K562 (cell line): ENCODE data around the gene MITD1. TPM values are rescaled to one million over a fixed set of nuclear protein-coding genes. Genes with fewer than 3 reads are reported as not detected.

Experiments used
- ATF3 ChIP-seq, 2 experiments: fragments of 450-650 bp in 1 of 2; sonication (generic) in 1 of 2; formaldehyde crosslinking in 1 of 2; IDR thresholded peaks in 1 of 2; conservative IDR thresholded peaks in 1 of 2; 2 replicates each; pipeline versions ENCODE4 v1.6.1 to v1.8.1; 2016 to 2023; ENCODE audit warnings: mild to moderate bottlenecking in 2 of 2, moderate library complexity in 2 of 2, inconsistent platforms in 1 of 2, missing genetic modification reagents in 1 of 2
- C11orf30 ChIP-seq: fragments of 450-650 bp; IDR thresholded peaks from 2 replicates; pipeline ENCODE4 v1.6.1; 2016; ENCODE audit warnings: low read depth, mild to moderate bottlenecking
- FOXA1 ChIP-seq: fragments of 450-650 bp; IDR thresholded peaks from 2 replicates; pipeline ENCODE4 v1.6.1; 2016; ENCODE audit warnings: mild to moderate bottlenecking, borderline replicate concordance
- HDAC1 ChIP-seq, 2 experiments: fragments of 450-650 bp; IDR thresholded peaks; 2 replicates each; pipeline ENCODE4 v1.6.1; 2016 to 2017; ENCODE audit warnings: inconsistent platforms in 1 of 2, mild to moderate bottlenecking in 1 of 2, moderate library complexity in 1 of 2
- HDAC2 ChIP-seq: fragments of 450-650 bp; IDR thresholded peaks from 2 replicates; pipeline ENCODE4 v1.6.1; 2016; ENCODE audit warnings: mild to moderate bottlenecking
- ID3 ChIP-seq, 2 experiments: fragments of 250-450 bp in 1 of 2; fragments of 450-650 bp in 1 of 2; sonication (Bioruptor Pico) in 1 of 2; IDR thresholded peaks; 2 replicates each; pipeline versions ENCODE4 v1.6.1 to v1.8.0; 2016 to 2021; ENCODE audit warnings: mild to moderate bottlenecking in 2 of 2, moderate library complexity in 2 of 2, missing compliant biosample characterization in 1 of 2, missing genetic modification characterization in 1 of 2
- IRF2 ChIP-seq: sonication (generic); formaldehyde crosslinking; IDR thresholded peaks from 2 replicates; pipeline ENCODE4 v1.8.1; 2022; ENCODE audit warnings: mild to moderate bottlenecking, missing genetic modification reagents
- JUN ChIP-seq, 2 experiments: sonication (generic) in 1 of 2; formaldehyde crosslinking in 1 of 2; IDR thresholded peaks; 2 replicates each; pipeline versions ENCODE4 v1.6.1 to v1.8.0; 2012 to 2022; ENCODE audit warnings: borderline replicate concordance in 2 of 2, mild to moderate bottlenecking in 2 of 2, improper control_type of control experiment in 1 of 2, low read depth in 1 of 2, low read length in 1 of 2, missing genetic modification reagents in 1 of 2
- MEF2D ChIP-seq: conservative IDR thresholded peaks from 2 replicates; pipeline ENCODE4 v1.6.1; 2016; ENCODE audit warnings: low read depth, missing genetic modification characterization, missing compliant biosample characterization
- SAFB ChIP-seq: fragments of 200-400 bp; formaldehyde crosslinking; IDR thresholded peaks from 2 replicates; pipeline ENCODE4 v1.6.1; 2017; ENCODE audit warnings: low read depth, low read length, borderline replicate concordance
- SMARCE1 ChIP-seq: fragments of 450-650 bp; IDR thresholded peaks from 2 replicates; pipeline ENCODE4 v1.7.1; 2016; ENCODE audit warnings: mild to moderate bottlenecking
- ZBTB40 ChIP-seq, 2 experiments: fragments of 450-650 bp in 1 of 2; sonication (generic) in 1 of 2; formaldehyde crosslinking in 1 of 2; IDR thresholded peaks; 2 replicates each; pipeline versions ENCODE4 v1.7.1 to v1.9.0; 2016 to 2022; ENCODE audit warnings: inconsistent platforms in 1 of 2, mild to moderate bottlenecking in 1 of 2, missing genetic modification reagents in 1 of 2
- ZFP30 ChIP-seq: fragments of 250-450 bp; sonication (Bioruptor Pico); IDR thresholded peaks from 2 replicates; pipeline ENCODE4 v1.8.0; 2022; ENCODE audit warnings: moderate library complexity, mild to moderate bottlenecking, inconsistent platforms, borderline replicate concordance
- ZNF408 ChIP-seq: fragments of 250-450 bp; sonication (Bioruptor Pico); IDR thresholded peaks from 2 replicates; pipeline ENCODE4 v1.4.0; 2020; ENCODE audit warnings: low read depth, mild to moderate bottlenecking, moderate library complexity
- polyA plus RNA-seq, 8 experiments: library from polyadenylated mRNA; depleted of rRNA in 4 of 8; stranded (reverse) in 5 of 8; unstranded in 3 of 8; fragments of >200 nt; fragmentation: Nextera tagmentation in 2 of 8; fragmentation: Illumina TruSeq in 1 of 8; extraction: Ambion mirVana in 2 of 8; extraction: Trizol in 1 of 8; gene quantifications; 2 replicates each; pipeline versions ENCODE4 v1.2.1 to v1.2.3, GENCODE V29; 2011 to 2014; ENCODE audit warnings: inconsistent platforms in 1 of 8, missing spikeins in 1 of 8
- total RNA-seq, 7 experiments: library from RNA; depleted of rRNA in 6 of 7; stranded (reverse); fragments of >200 nt in 6 of 7; fragmentation: Illumina TruSeq in 2 of 7; extraction: Trizol in 2 of 7; gene quantifications; 2 replicates each; pipeline versions ENCODE4 v1.2.1 to v1.2.3, GENCODE V29; 2011 to 2021; ENCODE audit warnings: low replicate concordance in 1 of 7

Gene MITD1
- total and polyA plus RNA-seq, 9 of the 15 experiments (the other 6 are each of a cell fraction or from before 2014, with no cell fraction given), result 19.6 to 71.8 (median 43.2) TPM

GRCh38 chr2:99139003-99139402 lies 41.9 kb downstream of the MITD1 start (continued):
- TF ChIP-seq ZBTB40 (IDR thresholded peaks at IDR 0.05) (no peak), ZBTB40 (CRISPR knock-in tag; IDR thresholded peaks at IDR 0.05) (no peak), ID3 (CRISPR knock-in tag; IDR thresholded peaks at IDR 0.05) (no peak), ID3 (tag; IDR thresholded peaks at IDR 0.05) (no peak), SMARCE1 (0 out of 2 replicates have a peak, but pooled peaks have one; percentile 22), ATF3 (IDR thresholded peaks at IDR 0.05) (peak; percentile 82), ATF3 (CRISPR knock-in tag; conservative IDR thresholded peaks at IDR 0.05) (no peak), ZFP30 (CRISPR knock-in tag) (no peak), JUN (IDR thresholded peaks at IDR 0.05; ENCODE audit: borderline replicate concordance, low read depth, low read length) (peak; percentile 72; the same call in 1 of the 2 replicates), JUN (CRISPR knock-in tag; IDR thresholded peaks at IDR 0.05; ENCODE audit: borderline replicate concordance) (no peak), HDAC1 (IDR thresholded peaks at IDR 0.05) (no peak), IRF2 (CRISPR knock-in tag) (no peak), ZNF408 (CRISPR knock-in tag) (no peak), C11orf30 (no peak), MEF2D (tag) (no peak), HDAC2 (no peak), FOXA1 (no peak), SAFB (no peak)
